ENCODE results near the gene SNX9.

SNX9 gene

GRCh38 chr6:157980288-157981131 lies 157.5 kb downstream of the SNX9 start:
- TF ChIP-seq CTCF (IDR thresholded peaks at IDR 0.05; ENCODE audit: insufficient read depth, low read depth, low read length, missing control alignments): no peak
- DNase-seq (ENCODE audit: low read depth): no peak
- peak overlapping the region; percentile 59 for H3K4me3 ChIP-seq (ENCODE audit: low read length)

- no peak for DNase-seq (ENCODE audit: low read depth)
- H3K4me3 ChIP-seq (ENCODE audit: low read length): peak overlapping the region; percentile 59
- no peak for TF ChIP-seq CTCF (IDR thresholded peaks at IDR 0.05; ENCODE audit: insufficient read depth, low read depth, low read length, missing control alignments)
These were observed 158.0 kb downstream of the SNX9 start for GRCh38 chr6:157981132-157981394.

- TF ChIP-seq CTCF (IDR thresholded peaks at IDR 0.05; ENCODE audit: insufficient read depth, low read depth, low read length, missing control alignments): peak; percentile 27
- DNase-seq (ENCODE audit: low read depth): peak; percentile 86
- peak within 1 kb of the TSS; percentile 59 for H3K4me3 ChIP-seq (ENCODE audit: low read length)
These were observed 158.5 kb downstream of the SNX9 start, which contains the start of gene SYNJ2 for GRCh38 chr6:157981395-157982101. TSS of gene SYNJ2 (plus strand) at chr6:157981863. CDS start at chr6:157981962, 99 bp downstream.

- TF ChIP-seq CTCF (IDR thresholded peaks at IDR 0.05; ENCODE audit: insufficient read depth, low read depth, low read length, missing control alignments): no peak
- DNase-seq (ENCODE audit: low read depth): peak; percentile 45
- H3K4me3 ChIP-seq (ENCODE audit: low read length): peak overlapping the region; percentile 59
These were observed 159.1 kb downstream of the SNX9 start for GRCh38 chr6:157982102-157982562.

- DNase-seq (ENCODE audit: low read depth): no peak
These were observed 159.7 kb downstream of the SNX9 start for GRCh38 chr6:157982563-157983405.

More at GRCh38 chr6:157982563-157983405, 159.7 kb downstream of the SNX9 start:
- peak; percentile 16 for TF ChIP-seq CTCF (IDR thresholded peaks at IDR 0.05; ENCODE audit: insufficient read depth, low read depth, low read length, missing control alignments)
- H3K4me3 ChIP-seq (ENCODE audit: low read length): peak overlapping the region; percentile 59
